Measurements from ENCODE around the gene PPP6R3. TPM values are rescaled to one million over a fixed set of nuclear protein-coding genes. Genes with fewer than 3 reads are reported as not detected.

Gene PPP6R3
- total and polyA plus RNA-seq, 10 of the 15 experiments (the other 5 are each of a cell fraction or from before 2014, with no cell fraction given), result 12.4 to 123 (median 74.1) TPM

DNA sequence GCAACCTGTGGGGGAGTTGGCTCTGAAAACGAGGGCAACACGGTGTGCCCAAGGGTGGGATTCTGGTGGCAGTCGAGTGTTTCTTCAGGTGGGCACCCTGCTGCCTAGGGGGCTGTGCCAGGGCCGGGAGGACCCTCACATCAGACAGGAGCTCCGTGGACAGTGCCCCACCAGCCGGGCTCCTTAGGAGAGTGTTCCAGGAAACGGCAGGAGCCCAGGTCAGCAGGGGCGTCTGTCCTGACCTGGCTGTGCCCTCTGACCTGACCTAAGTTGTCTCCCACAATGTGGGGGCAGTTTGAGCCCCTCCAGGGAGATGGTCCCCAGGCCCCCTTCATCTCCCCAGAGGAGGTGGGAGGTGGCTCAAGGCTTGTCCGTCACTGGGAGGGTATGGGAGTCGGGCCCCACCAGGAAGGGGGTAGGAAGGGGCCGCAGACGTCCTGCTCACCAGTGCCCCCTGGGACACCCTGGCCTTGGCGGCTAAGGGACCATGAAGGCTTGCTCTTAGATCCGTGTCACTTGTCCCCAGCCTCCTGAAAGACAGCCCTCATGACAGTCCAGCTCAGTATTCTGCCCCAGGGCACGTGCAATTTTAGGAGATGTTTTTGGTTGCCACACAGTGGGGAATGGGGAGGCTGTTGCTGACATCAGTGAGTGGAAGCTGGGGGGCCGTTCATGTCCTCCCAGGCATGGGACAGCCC, 191.6 kb downstream of the PPP6R3 start:
- FAIRE-seq, result no peak
- no peak overlapping the region for H3K27ac ChIP-seq (ENCODE audit: control insufficient read depth, insufficient read depth)
- H3K4me3 ChIP-seq, result no peak overlapping the region
- no TSS peak for BruUV-seq (replicated peaks)
- POLR2A ChIA-PET, result no interaction called here
- intact Hi-C loops (cut with micrococcal nuclease; ENCODE audit: unreplicated experiment), result no loop called here
- no peak for DNase-seq (ENCODE audit: low read depth, low spot score)
- no peaks in the 10 kb centered on the region for H4K20me1 ChIP-seq (ENCODE audit: control insufficient read depth, insufficient read depth)
- H3K9ac ChIP-seq (ENCODE audit: control insufficient read depth, insufficient read depth, low read length), result no peak overlapping the region
- no peaks in the 10 kb centered on the region for H3K36me3 ChIP-seq (ENCODE audit: control insufficient read depth in 2 of 2, insufficient read depth in 2 of 2, low read length in 1 of 2)
- RAD21 ChIA-PET (ENCODE audit: unreplicated experiment), result no interaction called here
- H2AFZ ChIP-seq (ENCODE audit: control insufficient read depth, low read depth, low read length), result no peak overlapping the region
- WGBS (ENCODE audit: insufficient coverage, insufficient replicate concordance, low lambda C conversion rate, missing lambda C conversion rate), result 22% methylated on average over 16 of the region's 16 CpGs
- no peaks in the 10 kb centered on the region for H3K4me1 ChIP-seq (ENCODE audit: control insufficient read depth, insufficient read depth, low read length)
- in situ Hi-C loops (cut with MboI), result no loop called here
- SMC1A ChIA-PET (ENCODE audit: uncharacterized antibody, unreplicated experiment), result interaction anchor here (1.3 kb wide), 1 partner anchor 22 kb away, joined by 3 read pairs; no protein-coding TSS in a partner anchor
- H3K9me3 ChIP-seq (replicated peaks; ENCODE audit: control insufficient read depth, insufficient read depth, low read length), result peaks cover 4% of the 10 kb centered on the region; the same call in 2 of the 3 replicates
- ATAC-seq, result no peak
- no peaks in the 10 kb centered on the region for H3K79me2 ChIP-seq (ENCODE audit: control insufficient read depth, insufficient read depth, low read length)
- CTCF ChIA-PET, result no interaction called here
- TF ChIP-seq RFX5 (IDR thresholded peaks at IDR 0.05; ENCODE audit: low read depth, low read length), result no peak
- TF ChIP-seq SREBF2 (IDR thresholded peaks at IDR 0.05; ENCODE audit: low read length), result no peak
- no peak for TF ChIP-seq RAD51 (IDR thresholded peaks at IDR 0.05)
- TF ChIP-seq CHD1 (IDR thresholded peaks at IDR 0.05; ENCODE audit: low read depth, low read length), result no peak
- TF ChIP-seq RAD21 (IDR thresholded peaks at IDR 0.05; ENCODE audit: insufficient read depth, low read depth, low read length), result no peak
- TF ChIP-seq, protein P1, sequence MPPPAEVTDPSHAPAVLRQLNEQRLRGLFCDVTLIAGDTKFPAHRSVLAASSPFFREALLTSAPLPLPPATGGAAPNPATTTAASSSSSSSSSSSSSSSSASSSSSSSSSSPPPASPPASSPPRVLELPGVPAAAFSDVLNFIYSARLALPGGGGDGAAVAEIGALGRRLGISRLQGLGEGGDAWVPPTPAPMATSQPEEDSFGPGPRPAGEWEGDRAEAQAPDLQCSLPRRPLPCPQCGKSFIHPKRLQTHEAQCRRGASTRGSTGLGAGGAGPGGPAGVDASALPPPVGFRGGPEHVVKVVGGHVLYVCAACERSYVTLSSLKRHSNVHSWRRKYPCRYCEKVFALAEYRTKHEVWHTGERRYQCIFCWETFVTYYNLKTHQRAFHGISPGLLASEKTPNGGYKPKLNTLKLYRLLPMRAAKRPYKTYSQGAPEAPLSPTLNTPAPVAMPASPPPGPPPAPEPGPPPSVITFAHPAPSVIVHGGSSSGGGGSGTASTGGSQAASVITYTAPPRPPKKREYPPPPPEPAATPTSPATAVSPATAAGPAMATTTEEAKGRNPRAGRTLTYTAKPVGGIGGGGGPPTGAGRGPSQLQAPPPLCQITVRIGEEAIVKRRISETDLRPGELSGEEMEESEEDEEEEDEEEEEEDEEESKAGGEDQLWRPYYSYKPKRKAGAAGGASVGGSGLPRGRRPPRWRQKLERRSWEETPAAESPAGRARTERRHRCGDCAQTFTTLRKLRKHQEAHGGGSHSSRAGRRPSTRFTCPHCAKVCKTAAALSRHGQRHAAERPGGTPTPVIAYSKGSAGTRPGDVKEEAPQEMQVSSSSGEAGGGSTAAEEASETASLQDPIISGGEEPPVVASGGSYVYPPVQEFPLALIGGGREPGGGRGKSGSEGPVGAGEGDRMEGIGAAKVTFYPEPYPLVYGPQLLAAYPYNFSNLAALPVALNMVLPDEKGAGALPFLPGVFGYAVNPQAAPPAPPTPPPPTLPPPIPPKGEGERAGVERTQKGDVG (CRISPR knock-in tag; IDR thresholded peaks at IDR 0.05), result no peak
- TF ChIP-seq YBX1 (IDR thresholded peaks at IDR 0.05), result no peak
- no peak for TF ChIP-seq JUND (IDR thresholded peaks at IDR 0.05; ENCODE audit: low read depth, low read length)
- no peak for TF ChIP-seq ZNF217 (IDR thresholded peaks at IDR 0.05)
- TF ChIP-seq ZBED1 (IDR thresholded peaks at IDR 0.05; ENCODE audit: borderline replicate concordance), result no peak
- TF ChIP-seq, protein P2, sequence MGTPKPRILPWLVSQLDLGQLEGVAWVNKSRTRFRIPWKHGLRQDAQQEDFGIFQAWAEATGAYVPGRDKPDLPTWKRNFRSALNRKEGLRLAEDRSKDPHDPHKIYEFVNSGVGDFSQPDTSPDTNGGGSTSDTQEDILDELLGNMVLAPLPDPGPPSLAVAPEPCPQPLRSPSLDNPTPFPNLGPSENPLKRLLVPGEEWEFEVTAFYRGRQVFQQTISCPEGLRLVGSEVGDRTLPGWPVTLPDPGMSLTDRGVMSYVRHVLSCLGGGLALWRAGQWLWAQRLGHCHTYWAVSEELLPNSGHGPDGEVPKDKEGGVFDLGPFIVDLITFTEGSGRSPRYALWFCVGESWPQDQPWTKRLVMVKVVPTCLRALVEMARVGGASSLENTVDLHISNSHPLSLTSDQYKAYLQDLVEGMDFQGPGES (IDR thresholded peaks at IDR 0.05), result no peak
- TF ChIP-seq NFIC (IDR thresholded peaks at IDR 0.05; ENCODE audit: low read depth, low read length), result no peak
- TF ChIP-seq, protein P3, sequence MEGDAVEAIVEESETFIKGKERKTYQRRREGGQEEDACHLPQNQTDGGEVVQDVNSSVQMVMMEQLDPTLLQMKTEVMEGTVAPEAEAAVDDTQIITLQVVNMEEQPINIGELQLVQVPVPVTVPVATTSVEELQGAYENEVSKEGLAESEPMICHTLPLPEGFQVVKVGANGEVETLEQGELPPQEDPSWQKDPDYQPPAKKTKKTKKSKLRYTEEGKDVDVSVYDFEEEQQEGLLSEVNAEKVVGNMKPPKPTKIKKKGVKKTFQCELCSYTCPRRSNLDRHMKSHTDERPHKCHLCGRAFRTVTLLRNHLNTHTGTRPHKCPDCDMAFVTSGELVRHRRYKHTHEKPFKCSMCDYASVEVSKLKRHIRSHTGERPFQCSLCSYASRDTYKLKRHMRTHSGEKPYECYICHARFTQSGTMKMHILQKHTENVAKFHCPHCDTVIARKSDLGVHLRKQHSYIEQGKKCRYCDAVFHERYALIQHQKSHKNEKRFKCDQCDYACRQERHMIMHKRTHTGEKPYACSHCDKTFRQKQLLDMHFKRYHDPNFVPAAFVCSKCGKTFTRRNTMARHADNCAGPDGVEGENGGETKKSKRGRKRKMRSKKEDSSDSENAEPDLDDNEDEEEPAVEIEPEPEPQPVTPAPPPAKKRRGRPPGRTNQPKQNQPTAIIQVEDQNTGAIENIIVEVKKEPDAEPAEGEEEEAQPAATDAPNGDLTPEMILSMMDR (IDR thresholded peaks at IDR 0.05 in 2 of 3, conservative IDR thresholded peaks at IDR 0.05 in 1 of 3; ENCODE audit: control insufficient read depth in 2 of 3, extremely low read depth in 1 of 3, insufficient read depth in 1 of 3, low read depth in 3 of 3, low read length in 3 of 3), result no peak
- no peaks in the 10 kb centered on the region; a peak in 1 of 4 replicates for H3K27me3 ChIP-seq (replicated peaks in 1 of 2; ENCODE audit: control insufficient read depth in 2 of 2, insufficient read depth in 2 of 2, low read length in 1 of 2)
- no peak overlapping the region for H3K4me2 ChIP-seq (ENCODE audit: control insufficient read depth, insufficient read depth)
